ENCODE results near the gene GRID1.
A peak's percentile ranks its signal among the peaks of the same experiment; 100 is the strongest.
"Not testable (repeated sequence)": the region's sequence is repeated elsewhere in the genome, so short reads cannot be mapped to it uniquely, and the experiment has no call there.

The GRID1 gene

GRCh38 chr10:86400705-86401587 is 34.4 kb upstream of the GRID1 start:
- TF ChIP-seq POLR2A (IDR thresholded peaks at IDR 0.05; ENCODE audit: low read length): no peak
- no peak for TF ChIP-seq GATA1 (IDR thresholded peaks at IDR 0.05; ENCODE audit: low read depth, low read length)
- peak in 1 of 2 experiments; percentile 5 for DNase-seq

GRCh38 chr10:86399879-86400704 is 33.5 kb upstream of the GRID1 start:
- TF ChIP-seq POLR2A (IDR thresholded peaks at IDR 0.05; ENCODE audit: low read length) (no peak), GATA1 (IDR thresholded peaks at IDR 0.05; ENCODE audit: low read depth, low read length) (no peak)
- peak; percentile 90 to 92 for DNase-seq

GRCh38 chr10:86399514-86399878 is 32.9 kb upstream of the GRID1 start:
- TF ChIP-seq GATA1 (IDR thresholded peaks at IDR 0.05; ENCODE audit: low read depth, low read length): no peak
- no peak for TF ChIP-seq POLR2A (IDR thresholded peaks at IDR 0.05; ENCODE audit: low read length)
- no peak for DNase-seq

GRCh38 chr10:86397120-86397519 is 30.5 kb upstream of the GRID1 start:
- DNase-seq: no peak
- TF ChIP-seq POLR2A (IDR thresholded peaks at IDR 0.05; ENCODE audit: low read length) (no peak), GATA1 (IDR thresholded peaks at IDR 0.05; ENCODE audit: low read depth, low read length) (no peak)

GRCh38 chr10:86393862-86394455 is 27.4 kb upstream of the GRID1 start:
- DNase-seq: no peak
- TF ChIP-seq GATA1 (IDR thresholded peaks at IDR 0.05; ENCODE audit: low read depth, low read length) (no peak), POLR2A (IDR thresholded peaks at IDR 0.05; ENCODE audit: low read length) (no peak)

- TF ChIP-seq GATA1 (IDR thresholded peaks at IDR 0.05; ENCODE audit: low read depth, low read length) (no peak), POLR2A (IDR thresholded peaks at IDR 0.05; ENCODE audit: low read length) (no peak)
- DNase-seq: peak in 1 of 2 experiments; percentile 8
These were observed 26.8 kb upstream of the GRID1 start for GRCh38 chr10:86393362-86393761.

GRCh38 chr10:86392723-86393094 is 26.1 kb upstream of the GRID1 start:
- TF ChIP-seq POLR2A (IDR thresholded peaks at IDR 0.05; ENCODE audit: low read length) (no peak), GATA1 (IDR thresholded peaks at IDR 0.05; ENCODE audit: low read depth, low read length) (no peak)
- no peak for DNase-seq

GRCh38 chr10:86391986-86392722 is 25.6 kb upstream of the GRID1 start:
- DNase-seq: no peak
- no peak for TF ChIP-seq GATA1 (IDR thresholded peaks at IDR 0.05; ENCODE audit: low read depth, low read length)
- no peak for TF ChIP-seq POLR2A (IDR thresholded peaks at IDR 0.05; ENCODE audit: low read length)

GRCh38 chr10:86391236-86391840 is 24.7 kb upstream of the GRID1 start:
- DNase-seq: no peak
- TF ChIP-seq GATA1 (IDR thresholded peaks at IDR 0.05; ENCODE audit: low read depth, low read length) (no peak), POLR2A (IDR thresholded peaks at IDR 0.05; ENCODE audit: low read length) (no peak)

- no peak for DNase-seq
These were observed 23.9 kb upstream of the GRID1 start for GRCh38 chr10:86390337-86391120.

GRCh38 chr10:86389441-86390193 is 23.0 kb upstream of the GRID1 start:
- DNase-seq: peak; percentile 23 to 25
- TF ChIP-seq GATA1 (IDR thresholded peaks at IDR 0.05; ENCODE audit: low read depth, low read length) (no peak), POLR2A (IDR thresholded peaks at IDR 0.05; ENCODE audit: low read length) (no peak)

More at GRCh38 chr10:86390337-86391120, 23.9 kb upstream of the GRID1 start:
- no peak for TF ChIP-seq GATA1 (IDR thresholded peaks at IDR 0.05; ENCODE audit: low read depth, low read length)

- not testable (repeated sequence) for DNase-seq
These were observed 22.5 kb upstream of the GRID1 start for GRCh38 chr10:86389109-86389440.

Data from erythroblast (primary cell).